ENCODE measurements around the gene STXBP5. TPM values are rescaled to one million over a fixed set of nuclear protein-coding genes. Genes with fewer than 3 reads are reported as not detected.

The STXBP5 gene
- total and polyA plus RNA-seq, 2 of the 4 experiments (the other 2 are of a cell fraction), result 13.2 to 46.4 TPM

DNA sequence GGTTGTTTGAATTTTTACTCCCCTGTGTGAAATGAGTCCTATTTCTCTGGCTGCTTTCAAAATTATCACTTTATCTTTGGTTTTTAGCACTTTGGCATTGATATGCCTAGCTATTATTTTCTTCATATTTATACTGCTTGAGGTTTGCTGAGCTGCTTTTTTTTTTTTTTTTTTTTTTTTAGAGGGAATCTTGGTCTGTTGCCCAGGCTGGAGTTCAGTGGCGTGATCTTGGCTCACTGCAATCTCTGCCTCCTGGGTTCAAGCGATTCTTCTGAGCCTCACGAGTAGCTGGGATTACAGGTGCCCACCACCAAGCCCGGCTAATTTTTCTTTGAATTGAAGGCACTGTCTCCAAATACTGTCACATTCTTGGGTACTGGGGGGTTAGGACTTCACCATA lies 40.6 kb downstream of the STXBP5 start:
- 20% methylated on average over 1 of the region's 4 CpGs; no CpG with 5 or more reads in 1 of the 2 experiments for WGBS, 2 experiments (ENCODE audit: extremely low coverage in 2 of 2, insufficient read length in 1 of 2)

More for the DNA sequence above, 40.6 kb downstream of the STXBP5 start:
- Histone ChIP-seq H4K5ac (ENCODE audit: low read depth, low read length) (no peak overlapping the region), H2BK15ac (ENCODE audit: low read depth, low read length) (no peak overlapping the region), H3K14ac (replicated peaks; ENCODE audit: low read depth, low read length) (no peak overlapping the region), H3K79me1 (ENCODE audit: low read depth in 1 of 2, low read length in 2 of 2) (peaks cover 15 to 26% of the 10 kb centered on the region in 2 experiments; a peak in 3 of 4 replicates), H2AFZ (replicated peaks; ENCODE audit: low read length, poor library complexity) (no peak overlapping the region), H3K4me1 (ENCODE audit: control insufficient read depth, insufficient read depth, low read length) (no peaks in the 10 kb centered on the region; the same call in 1 of the 2 replicates), H4K20me1 (ENCODE audit: insufficient read depth, low read length) (no peaks in the 10 kb centered on the region), H2BK20ac (ENCODE audit: low read depth, low read length) (no peak overlapping the region), H3K36me3 (ENCODE audit: control insufficient read depth, insufficient read depth, low read length) (peaks cover 11% of the 10 kb centered on the region), H2AK5ac (ENCODE audit: low read depth, low read length) (no peak overlapping the region), H2BK5ac (ENCODE audit: low read depth, low read length, poor library complexity, severe bottlenecking) (no peak overlapping the region), H4K91ac (ENCODE audit: insufficient read depth, low read depth, low read length) (no peak overlapping the region), H3K4me3 (ENCODE audit: insufficient read depth, low read depth, low read length) (no peak overlapping the region), H3K27ac (ENCODE audit: insufficient read depth, low read length) (no peak overlapping the region), H4K8ac (ENCODE audit: low read depth in 2 of 2, low read length in 2 of 2) (no peak overlapping the region), H3K23ac (ENCODE audit: low read depth, low read length) (no peak overlapping the region), H2AK9ac (replicated peaks; ENCODE audit: low read depth, low read length, poor library complexity) (no peak overlapping the region), H3K9me1 (ENCODE audit: insufficient read depth, low read length) (no peaks in the 10 kb centered on the region), H3K9me3 (ENCODE audit: control insufficient read depth, insufficient read depth, low read length) (no peaks in the 10 kb centered on the region), H2BK120ac (ENCODE audit: low read depth, low read length) (no peak overlapping the region), H3K27me3 (ENCODE audit: control insufficient read depth, insufficient read depth, low read length) (no peaks in the 10 kb centered on the region), H3K18ac (ENCODE audit: low read depth, low read length) (no peak overlapping the region), H3K56ac (ENCODE audit: extremely low read depth, insufficient read depth, low read length) (no peak overlapping the region), H3K4ac (ENCODE audit: low read depth, low read length) (no peak overlapping the region), H3K9ac (ENCODE audit: low read depth, low read length) (no peak overlapping the region), H3K4me2 (ENCODE audit: low read depth, low read length) (no peak overlapping the region)
- no TSS peak for BruUV-seq (replicated peaks)
- in situ Hi-C loops (cut with MboI; ENCODE audit: low sequenced_read_pairs) (no loop called here), dilution Hi-C loops (cut with HindIII; ENCODE audit: low sequenced_read_pairs, unreplicated experiment) (no loop called here), intact Hi-C loops (cut with micrococcal nuclease) (loop anchor here (5.0 kb wide), 1 partner anchor 777 kb away; no protein-coding TSS in a partner anchor)
- POLR2A ChIA-PET (ENCODE audit: unreplicated experiment), result no interaction called here
- CTCF ChIA-PET, result no interaction called here
- no peak for DNase-seq
- TF ChIP-seq RFX5 (IDR thresholded peaks at IDR 0.05; ENCODE audit: low read depth, low read length), result no peak
- TF ChIP-seq MAFK (IDR thresholded peaks at IDR 0.05; ENCODE audit: low read depth, low read length), result no peak
- TF ChIP-seq SMC3 (IDR thresholded peaks at IDR 0.05; ENCODE audit: low read depth, low read length), result no peak
- TF ChIP-seq FOS (IDR thresholded peaks at IDR 0.05; ENCODE audit: low read depth, low read length), result no peak
- TF ChIP-seq, protein P1, sequence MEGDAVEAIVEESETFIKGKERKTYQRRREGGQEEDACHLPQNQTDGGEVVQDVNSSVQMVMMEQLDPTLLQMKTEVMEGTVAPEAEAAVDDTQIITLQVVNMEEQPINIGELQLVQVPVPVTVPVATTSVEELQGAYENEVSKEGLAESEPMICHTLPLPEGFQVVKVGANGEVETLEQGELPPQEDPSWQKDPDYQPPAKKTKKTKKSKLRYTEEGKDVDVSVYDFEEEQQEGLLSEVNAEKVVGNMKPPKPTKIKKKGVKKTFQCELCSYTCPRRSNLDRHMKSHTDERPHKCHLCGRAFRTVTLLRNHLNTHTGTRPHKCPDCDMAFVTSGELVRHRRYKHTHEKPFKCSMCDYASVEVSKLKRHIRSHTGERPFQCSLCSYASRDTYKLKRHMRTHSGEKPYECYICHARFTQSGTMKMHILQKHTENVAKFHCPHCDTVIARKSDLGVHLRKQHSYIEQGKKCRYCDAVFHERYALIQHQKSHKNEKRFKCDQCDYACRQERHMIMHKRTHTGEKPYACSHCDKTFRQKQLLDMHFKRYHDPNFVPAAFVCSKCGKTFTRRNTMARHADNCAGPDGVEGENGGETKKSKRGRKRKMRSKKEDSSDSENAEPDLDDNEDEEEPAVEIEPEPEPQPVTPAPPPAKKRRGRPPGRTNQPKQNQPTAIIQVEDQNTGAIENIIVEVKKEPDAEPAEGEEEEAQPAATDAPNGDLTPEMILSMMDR (conservative IDR thresholded peaks at IDR 0.05; ENCODE audit: low read depth, low read length), result no peak
- TF ChIP-seq MAZ (IDR thresholded peaks at IDR 0.05; ENCODE audit: borderline replicate concordance, low read depth, low read length), result no peak
- TF ChIP-seq, protein P2, sequence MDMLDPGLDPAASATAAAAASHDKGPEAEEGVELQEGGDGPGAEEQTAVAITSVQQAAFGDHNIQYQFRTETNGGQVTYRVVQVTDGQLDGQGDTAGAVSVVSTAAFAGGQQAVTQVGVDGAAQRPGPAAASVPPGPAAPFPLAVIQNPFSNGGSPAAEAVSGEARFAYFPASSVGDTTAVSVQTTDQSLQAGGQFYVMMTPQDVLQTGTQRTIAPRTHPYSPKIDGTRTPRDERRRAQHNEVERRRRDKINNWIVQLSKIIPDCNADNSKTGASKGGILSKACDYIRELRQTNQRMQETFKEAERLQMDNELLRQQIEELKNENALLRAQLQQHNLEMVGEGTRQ (IDR thresholded peaks at IDR 0.05; ENCODE audit: low read depth, low read length), result no peak
- no peak for TF ChIP-seq NFE2L2 (IDR thresholded peaks at IDR 0.05; ENCODE audit: low read depth, low read length)
- TF ChIP-seq RAD21 (IDR thresholded peaks at IDR 0.05; ENCODE audit: low read length), result no peak
- TF ChIP-seq CEBPB (IDR thresholded peaks at IDR 0.05; ENCODE audit: low read depth, low read length), result no peak
- TF ChIP-seq, protein P3, sequence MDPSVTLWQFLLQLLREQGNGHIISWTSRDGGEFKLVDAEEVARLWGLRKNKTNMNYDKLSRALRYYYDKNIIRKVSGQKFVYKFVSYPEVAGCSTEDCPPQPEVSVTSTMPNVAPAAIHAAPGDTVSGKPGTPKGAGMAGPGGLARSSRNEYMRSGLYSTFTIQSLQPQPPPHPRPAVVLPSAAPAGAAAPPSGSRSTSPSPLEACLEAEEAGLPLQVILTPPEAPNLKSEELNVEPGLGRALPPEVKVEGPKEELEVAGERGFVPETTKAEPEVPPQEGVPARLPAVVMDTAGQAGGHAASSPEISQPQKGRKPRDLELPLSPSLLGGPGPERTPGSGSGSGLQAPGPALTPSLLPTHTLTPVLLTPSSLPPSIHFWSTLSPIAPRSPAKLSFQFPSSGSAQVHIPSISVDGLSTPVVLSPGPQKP (IDR thresholded peaks at IDR 0.05; ENCODE audit: borderline replicate concordance, low read depth, low read length), result no peak
- no peak for TF ChIP-seq CHD1 (IDR thresholded peaks at IDR 0.05; ENCODE audit: low read depth, low read length)
- TF ChIP-seq MXI1 (IDR thresholded peaks at IDR 0.05; ENCODE audit: borderline replicate concordance, low read depth, low read length), result no peak
- no peak for TF ChIP-seq RCOR1 (IDR thresholded peaks at IDR 0.05; ENCODE audit: insufficient replicate concordance, low read length)
- no peak for TF ChIP-seq POLR2A (IDR thresholded peaks at IDR 0.05; ENCODE audit: low read depth, low read length)
- TF ChIP-seq BHLHE40 (IDR thresholded peaks at IDR 0.05; ENCODE audit: low read depth, low read length), result no peak
- no peak for ATAC-seq (ENCODE audit: low read depth)

Data from IMR-90 (cell line).